NCI-H1092 (cell line): Measurements from ENCODE around the gene TOR4A.
"Not testable (repeated sequence)": the region's sequence is repeated elsewhere in the genome, so short reads cannot be mapped to it uniquely, and the experiment has no call there.

Experiments
- DNase-seq: peaks from one replicate; lab custom pipeline; 2025; lab: John Stamatoyannopoulos, UW

The TOR4A gene

DNA sequence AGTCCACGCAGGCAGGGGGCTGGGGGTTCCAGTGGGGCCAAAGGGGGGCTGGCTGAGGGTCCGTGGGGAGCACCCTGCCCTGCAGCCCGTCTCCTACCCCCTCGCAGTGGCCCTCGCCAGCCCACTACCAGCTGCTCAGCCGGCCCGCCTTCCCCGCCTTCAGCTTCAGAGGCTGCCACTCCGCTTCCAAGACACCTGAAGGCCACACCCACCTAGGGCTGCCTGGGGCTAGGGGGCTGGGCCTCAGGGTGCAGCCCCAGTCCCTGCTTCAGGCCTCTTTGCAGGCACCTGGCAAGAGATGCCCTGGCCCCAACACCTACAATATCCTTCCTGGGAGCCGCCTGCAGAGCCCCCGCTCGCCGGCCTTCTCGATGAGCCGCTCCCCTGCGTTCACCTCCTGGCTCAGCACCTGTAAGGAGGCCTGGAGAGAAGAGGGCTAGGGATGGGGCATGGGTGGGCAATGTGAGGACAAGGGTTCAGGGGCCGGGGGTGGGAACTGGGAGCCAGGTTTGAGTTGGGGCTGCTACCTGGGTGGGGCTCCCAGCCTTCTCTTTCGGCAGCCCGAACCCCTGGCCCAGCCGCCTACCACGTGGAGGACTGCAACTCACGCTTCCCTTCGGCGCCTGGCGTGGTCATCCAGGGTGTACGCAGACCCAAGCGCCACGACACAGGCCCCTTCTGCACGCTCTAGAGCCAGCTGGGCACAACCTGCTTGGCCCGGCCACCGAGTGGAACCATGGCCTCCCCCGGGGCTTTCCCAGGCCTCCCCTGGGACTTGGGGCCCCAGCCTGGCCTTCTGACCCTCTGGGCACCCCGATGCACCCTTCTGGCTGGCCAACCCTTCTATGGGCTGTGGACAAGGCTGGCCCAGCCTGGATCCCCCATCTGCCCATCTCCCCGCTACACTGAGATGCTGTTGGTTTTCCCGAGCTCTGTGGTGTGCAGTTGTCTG is 24.7 kb upstream of the TOR4A start:
- no peak for DNase-seq

DNA sequence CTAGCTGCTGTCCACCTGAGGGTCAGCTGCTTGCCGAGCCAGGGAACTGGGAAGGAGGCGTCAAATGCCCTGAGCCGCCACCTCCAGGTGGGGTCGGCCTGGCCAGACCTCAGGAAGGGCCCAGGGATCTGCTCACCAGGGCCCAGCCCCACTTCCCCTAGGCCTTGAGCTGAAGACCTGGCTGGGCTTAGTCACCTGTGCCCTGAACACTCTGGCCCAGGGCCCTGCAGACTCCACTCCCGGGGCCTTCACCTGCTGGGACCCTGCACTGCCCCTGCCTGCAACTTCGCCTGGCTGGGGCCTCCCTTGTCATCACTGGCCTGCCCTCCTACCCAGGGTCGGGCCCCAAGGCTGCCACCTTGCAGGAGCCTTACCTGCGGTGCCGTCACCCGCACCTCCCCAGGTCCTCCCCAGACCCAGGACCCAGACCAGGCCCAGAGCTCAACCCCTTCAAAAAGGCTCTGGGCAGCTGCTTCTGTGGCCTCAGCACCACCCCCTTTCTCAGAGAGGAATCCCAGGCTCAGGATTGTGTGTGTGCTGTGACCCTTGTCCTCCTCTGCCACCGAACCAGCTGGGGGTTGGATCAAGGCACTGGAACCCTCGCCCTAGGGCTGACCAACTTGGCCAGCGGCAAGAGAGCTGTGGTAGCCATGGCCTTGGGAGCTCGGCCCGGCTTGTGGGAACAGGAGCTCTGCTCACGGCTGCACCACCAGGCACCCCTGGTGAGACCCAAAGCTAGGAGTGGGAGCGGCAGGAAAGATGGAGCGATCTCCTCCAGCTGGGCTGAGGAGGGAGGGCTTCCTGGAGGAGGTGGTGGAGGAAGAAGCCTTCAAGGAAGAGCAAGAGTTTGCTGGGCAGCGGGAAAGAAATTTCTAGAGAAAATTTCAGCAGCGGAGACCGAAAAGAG is 23.6 kb upstream of the TOR4A start:
- no peak for DNase-seq

DNA sequence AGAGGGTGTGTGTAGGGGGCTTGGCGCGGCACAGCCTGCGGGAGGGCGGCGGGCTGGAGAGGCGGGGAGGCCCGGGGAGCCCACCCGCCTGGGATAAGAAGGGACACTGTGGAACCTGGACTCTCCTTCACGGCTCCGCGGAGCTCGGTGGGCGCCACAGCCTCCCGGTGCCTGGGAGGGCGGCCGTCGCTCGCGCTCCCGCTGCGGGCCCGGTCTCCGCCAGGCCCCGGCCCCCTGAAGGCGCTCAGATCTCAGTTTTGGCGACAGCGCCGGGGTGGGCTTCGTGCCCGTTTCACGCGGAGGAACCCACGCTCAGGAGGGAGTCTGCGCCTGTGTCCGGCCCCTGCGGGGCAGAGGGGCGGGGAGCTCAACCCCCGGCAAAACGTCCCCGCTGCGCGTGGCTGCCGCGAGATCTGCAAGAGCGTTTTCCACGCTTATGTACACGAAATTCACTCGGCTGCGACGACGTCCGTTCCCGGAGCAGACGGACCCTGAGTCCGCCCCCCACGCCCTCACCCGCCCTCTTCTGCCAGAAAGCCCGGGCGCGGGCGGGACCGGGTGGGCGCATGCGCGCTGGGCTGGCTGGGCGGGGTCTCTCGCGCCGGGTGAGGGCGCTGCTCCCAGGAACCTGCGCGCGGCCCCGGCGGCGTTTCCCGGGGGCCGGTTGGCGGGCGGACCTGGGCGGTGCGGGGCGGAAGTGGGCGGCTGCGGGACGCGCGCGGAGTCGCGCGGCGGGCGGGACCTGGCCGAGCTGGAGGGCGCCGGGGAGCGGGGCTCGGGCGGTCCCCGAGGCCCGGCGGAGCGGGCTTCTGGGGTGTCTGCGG is 22.7 kb upstream of the TOR4A start, which contains the start of gene NELFB:
NELFB (plus strand) TSS at position 704 of the 824 bp plus-strand sequence.
- peak; percentile 87 for DNase-seq

DNA sequence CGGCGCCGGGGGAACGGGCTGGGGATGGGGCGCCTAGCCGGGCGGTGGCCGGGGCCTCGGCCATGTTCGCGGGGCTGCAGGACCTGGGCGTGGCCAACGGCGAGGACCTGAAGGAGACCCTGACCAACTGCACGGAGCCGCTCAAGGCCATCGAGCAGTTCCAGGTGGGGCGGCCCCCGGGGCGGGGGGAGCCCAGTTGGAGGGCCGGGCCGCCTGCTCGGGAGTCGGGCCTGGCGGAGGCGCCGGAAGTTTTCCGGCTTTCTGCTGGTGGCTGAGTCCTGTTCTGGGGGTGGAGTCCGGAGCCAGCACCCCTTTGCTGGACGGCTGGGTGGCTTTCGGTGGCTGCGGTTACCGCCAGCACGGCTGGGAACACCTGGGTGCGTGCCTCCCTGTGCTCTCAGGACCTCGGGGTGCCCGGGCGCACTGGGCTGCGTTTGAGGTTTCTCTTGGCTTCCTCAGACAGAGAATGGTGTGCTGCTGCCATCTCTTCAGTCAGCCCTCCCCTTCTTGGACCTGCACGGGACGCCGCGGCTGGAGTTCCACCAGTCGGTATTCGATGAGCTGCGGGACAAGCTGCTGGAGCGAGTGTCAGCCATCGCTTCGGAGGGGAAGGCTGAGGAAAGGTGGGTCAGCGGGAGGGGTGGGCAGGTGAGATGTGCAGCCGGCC is 21.9 kb upstream of the TOR4A start:
- no peak for DNase-seq

DNA sequence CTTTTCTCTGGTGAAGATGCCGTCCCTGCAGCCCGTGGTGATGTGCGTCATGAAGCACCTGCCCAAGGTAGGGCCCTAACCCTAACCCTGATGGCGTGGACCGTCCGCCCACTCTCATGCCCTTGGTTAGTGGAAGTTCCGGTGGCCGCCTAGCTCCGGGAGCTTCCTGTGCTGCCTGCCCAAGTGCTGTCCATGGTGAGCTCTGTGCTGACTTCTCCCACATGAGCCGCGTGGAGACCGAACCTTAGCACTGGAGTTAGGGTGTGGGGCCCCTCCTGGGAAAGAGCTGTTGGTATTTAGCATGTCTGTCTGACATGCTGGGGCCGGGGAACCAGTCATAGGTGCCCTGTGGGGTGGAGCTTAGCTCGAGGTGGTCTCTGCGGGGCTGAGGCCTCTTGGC is 21.2 kb upstream of the TOR4A start:
- no peak for DNase-seq

DNA sequence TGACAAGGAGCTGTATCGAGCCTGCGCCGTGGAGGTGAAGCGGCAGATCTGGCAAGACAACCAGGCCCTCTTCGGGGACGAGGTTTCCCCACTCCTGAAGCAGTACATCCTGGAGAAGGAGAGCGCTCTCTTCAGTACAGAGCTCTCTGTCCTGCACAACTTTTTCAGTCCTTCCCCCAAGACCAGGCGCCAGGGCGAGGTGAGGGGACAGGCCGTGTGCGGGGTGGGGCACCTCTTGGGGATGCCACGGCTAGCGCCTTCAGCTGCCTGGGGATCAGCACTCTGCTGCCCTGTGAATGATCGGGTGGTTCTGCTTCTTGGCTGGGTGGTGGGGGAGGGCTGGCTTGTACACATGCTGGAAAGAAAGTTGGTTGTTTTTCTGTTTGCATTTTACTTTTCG is 20.7 kb upstream of the TOR4A start:
- DNase-seq, result no peak

DNA sequence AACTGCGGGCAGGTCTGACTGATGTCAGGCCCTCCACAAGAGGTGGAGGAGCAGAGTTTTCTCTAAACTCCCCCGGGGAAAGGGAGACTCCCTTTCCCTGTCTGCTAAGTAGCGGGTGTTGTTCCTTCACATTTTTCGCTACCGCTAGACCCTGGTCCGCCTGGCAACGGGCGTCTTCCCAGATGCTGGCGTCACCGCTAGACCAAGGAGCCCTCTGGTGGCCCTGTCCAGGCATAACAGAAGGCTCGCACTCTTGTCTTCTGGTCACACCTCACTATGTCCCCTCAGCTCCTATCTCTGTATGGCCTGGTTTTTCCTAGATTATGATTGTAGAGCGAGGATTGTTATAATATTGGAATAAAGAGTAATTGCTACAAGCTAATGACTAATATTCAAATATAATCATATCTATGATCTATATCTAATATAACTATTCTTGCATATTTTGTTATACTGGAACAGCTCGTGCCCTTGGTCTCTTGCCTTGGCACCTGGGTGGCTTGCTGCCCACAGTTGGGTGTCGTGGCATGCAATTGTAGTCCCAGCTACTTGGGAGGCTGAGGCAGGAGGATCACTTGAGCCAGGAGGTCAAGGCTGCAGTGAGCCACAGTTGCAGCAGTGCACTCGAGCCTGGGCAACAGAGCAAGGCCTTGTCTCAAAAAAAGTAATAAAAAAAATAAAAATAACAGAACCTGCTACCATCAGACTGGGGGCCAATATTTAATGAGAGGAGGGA is 15.2 kb upstream of the TOR4A start:
- not testable (repeated sequence) for DNase-seq

DNA sequence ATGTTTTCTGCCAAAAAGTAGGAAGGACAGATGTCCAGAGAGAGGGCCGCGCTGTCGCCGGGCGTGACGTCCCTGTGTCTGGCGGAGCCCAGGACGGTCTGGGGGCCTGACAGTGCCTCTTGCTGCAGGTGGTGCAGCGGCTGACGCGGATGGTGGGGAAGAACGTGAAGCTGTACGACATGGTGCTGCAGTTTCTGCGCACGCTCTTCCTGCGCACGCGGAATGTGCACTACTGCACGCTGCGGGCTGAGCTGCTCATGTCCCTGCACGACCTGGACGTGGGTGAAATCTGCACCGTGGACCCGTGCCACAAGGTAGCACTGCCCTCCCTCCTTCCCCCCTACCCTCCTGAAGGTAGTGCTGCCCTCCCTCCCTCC is 14.6 kb upstream of the TOR4A start:
- no peak for DNase-seq

DNA sequence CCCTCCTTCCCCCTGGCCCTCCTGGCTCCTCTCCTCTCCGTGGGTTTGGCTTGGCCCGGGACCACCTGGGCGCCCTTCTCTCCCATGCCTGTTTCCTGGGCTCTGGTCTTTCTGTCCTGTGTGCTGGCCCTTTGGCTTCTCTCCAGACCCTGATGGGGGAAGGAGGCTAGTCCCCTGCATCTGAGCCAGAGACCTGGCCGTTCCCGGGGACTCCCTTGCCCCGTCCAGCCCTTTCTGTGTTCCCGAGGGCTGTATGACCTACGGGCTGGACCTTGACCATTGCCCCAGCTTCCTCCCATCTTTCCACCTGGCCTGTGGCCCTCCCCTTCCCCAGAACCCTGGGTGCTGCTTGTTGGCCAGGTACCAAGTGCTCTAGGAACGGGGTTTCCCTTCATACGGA is 14.0 kb upstream of the TOR4A start:
- no peak for DNase-seq

DNA sequence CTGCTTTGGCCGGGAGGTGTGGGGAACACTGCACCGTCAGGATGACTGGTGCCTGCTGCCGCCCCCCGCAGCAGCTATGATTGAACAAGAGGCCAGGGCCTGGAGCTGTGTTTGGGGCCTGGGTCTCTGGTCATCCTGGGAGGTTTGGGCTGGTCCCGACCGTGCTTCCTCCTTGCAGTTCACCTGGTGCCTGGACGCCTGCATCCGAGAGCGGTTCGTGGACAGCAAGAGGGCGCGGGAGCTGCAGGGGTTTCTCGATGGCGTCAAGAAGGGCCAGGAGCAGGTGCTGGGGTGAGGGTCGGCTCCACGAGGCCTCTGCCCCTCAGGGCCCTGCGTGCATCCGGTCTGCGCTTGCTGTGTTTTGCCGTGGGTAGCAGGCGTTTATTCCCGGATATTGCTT is 13.5 kb upstream of the TOR4A start:
- no peak for DNase-seq

DNA sequence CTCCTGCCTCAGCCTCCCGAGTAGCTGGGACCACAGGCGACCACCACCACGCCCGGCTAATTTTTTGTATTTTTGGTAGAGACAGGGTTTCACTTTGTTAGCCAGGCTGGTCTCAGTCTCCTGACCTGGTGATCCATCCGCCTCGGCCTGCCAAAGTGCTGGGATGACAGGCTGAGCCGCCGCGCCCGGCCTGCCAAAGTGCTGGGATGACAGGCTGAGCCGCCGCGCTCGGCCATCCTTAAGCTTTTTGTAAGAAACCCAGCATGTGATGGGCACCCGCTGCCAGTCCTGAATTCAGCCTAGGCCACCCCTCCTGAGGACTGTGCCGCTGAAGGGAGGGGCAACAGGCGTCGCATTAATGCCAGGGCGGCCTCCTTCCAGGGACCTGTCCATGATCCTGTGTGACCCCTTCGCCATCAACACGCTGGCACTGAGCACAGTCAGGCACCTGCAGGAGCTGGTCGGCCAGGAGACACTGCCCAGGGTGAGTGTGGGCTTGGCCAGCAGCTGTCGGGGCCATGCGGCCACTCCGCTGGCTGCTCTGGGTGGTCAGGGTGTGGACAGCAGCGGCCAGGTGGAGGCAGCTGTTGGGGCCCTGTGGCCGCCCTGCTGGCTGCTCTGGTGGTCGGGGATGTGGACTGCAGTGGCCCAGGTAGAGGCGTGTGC is 11.9 kb upstream of the TOR4A start:
- DNase-seq, result no peak

DNA sequence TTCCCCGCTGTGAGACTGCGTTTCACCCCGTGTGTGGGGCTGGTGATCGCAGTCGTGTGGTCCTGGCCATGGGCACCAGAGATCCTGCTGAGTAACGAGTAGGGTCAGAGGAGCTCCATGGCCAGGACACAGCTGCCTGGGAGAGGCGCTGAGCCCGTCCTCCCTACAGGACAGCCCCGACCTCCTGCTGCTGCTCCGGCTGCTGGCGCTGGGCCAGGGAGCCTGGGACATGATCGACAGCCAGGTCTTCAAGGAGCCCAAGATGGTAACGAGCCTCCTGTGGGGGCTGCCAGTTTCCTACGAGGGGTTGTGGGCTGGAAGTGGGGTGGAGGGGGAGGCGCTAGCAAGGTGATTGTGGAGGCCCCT is 11.4 kb upstream of the TOR4A start:
- no peak for DNase-seq

DNA sequence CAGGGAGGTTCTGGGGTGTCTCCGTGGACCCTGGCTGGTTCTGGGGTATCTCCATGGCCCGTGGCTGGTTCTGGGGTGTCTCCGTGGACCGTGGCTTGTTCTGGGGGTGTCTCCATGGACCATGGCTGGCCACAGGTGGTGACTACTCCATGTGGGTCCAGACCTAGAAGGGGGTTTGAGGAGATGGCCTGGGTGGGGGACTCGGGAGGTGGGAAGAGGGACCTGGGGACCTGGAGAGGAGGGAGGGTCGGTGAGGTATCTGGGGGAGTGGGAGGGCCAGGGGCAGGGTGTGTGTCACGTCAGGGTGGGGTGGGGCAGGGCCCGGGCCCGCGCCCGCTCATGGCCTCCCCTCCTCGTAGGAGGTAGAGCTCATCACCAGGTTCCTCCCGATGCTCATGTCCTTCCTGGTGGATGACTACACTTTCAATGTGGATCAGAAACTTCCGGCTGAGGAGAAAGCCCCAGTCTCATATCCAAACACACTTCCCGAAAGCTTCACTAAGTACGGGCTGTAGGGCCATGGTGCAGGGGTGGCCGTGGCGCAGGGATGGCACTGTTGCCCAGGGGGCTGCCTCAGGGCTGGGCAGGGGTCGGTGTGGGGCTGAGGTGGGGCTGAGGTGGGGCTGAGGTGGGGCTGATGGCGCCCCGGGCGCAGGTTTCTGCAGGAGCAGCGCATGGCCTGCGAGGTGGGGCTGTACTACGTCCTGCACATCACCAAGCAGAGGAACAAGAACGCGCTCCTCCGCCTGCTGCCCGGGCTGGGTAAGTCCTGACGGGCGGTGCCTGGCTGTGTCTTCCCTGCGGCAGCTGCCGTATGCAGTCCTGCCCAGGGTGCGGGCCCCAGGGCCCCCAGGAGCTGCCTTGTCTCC is 10.7 kb upstream of the TOR4A start:
- DNase-seq, result no peak

DNA sequence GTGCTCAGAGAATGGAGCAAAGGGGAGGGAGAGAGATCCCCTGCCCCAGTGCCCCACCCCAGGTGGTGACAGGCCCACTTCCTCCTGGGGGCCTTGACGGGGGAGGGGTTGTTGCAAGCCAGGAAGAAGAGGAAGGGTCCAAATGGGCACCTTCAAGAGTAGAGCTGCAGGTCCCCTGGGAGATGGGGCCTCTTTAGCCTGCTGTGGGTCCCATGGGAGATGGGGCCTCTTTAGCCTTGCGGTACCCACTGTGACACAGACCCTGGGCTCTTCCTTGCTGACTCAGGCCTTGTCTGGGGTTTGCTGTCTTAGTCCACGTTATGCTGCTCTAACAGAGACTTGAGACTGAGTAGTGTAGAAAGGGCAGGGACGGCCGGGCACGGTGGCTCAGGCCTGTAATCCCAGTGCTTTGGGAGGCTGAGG is 9.6 kb upstream of the TOR4A start:
- DNase-seq, result no peak

DNA sequence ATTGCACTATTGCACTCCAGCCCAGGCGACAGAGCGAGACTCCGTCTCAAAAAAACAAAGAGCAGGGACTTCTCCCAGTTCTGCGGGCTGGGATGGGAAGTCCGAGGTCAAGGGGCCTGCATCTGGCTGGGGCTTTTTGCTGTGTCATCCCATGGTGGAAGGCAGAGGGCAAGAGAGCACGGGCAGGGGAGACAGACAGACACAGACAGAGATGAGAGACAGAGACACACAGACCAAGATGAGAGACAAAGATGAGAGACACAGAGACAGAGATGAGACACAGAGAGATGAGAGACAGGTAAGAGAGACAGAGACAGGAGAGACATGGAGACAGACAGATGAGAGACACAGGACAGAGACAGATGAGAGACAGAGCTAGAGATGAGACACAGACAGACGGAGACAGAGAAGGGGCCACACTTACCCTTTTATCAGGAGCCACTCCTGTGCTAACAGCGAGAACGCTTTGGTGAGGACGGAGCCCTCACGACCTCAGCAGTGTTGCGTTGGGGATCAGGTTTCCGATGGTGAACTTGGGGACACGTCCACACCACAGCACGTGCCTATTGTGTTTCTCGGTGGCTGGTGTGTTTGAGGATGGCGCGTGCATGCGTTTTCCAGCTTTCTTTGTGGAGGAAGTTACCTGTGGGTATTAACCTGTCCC is 8.9 kb upstream of the TOR4A start:
- DNase-seq, result no peak

DNA sequence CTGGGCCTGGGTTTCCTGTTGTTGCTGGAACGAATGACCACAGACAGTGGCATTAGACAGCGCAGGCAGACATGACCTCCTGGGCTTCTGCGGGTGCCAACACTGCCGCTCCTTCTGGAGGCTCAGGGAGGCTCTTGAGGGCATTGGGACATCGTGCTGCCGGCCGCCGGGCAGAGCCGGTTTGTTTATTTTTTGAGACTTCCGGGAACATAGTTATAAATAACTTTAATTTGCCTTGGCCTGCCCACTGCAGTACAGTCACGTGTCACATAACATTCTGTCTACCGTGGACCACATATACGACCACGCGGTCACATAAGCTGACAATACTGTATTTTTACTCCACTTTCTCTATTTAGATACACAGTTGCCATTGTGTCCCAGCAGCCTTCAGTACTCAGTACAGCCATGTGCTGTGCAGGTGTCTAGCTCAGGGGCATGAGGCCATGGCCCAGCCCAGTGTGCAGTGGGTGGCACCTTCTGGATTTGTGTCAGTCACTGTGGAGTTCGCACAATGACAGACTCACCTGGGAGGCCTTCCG is 8.2 kb upstream of the TOR4A start:
- DNase-seq, result no peak

DNA sequence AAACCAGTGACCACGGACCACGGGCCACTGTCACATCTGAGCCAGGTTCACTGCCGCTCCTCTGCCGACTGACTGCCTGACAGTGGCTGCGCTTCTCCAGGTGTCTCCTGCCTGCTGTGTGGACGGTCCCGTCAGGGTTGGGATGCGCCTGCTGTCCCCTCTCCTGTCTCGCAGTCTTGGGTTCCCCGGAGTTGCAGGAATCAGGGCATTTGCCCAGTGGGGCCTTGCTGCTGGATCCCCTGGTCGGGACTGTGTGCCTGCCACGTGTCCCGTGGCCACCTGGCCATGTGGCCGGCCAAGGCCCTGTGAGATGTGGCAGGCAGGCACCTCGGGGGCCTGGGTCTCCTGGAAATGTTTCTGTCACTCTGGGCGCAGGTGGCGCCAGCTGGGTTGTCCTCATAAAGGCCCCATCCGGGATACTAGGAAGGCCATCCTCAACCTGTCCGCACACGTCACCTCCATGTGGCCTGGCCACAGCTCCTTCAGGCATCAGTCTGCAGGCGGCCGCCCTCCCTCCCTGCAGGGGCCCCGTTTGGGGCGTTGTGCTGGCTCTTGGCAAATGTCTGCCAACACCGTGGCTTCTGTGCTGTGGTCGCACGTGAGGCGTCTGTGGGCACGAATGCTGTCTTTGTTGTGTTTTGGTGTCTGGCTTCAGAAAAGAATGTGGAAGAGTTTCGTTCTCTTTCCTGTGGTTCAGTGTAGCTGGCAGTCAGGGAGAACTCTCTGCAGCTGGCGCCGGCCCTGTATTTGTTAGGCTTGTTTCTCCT is 6.4 kb upstream of the TOR4A start:
- no peak for DNase-seq

DNA sequence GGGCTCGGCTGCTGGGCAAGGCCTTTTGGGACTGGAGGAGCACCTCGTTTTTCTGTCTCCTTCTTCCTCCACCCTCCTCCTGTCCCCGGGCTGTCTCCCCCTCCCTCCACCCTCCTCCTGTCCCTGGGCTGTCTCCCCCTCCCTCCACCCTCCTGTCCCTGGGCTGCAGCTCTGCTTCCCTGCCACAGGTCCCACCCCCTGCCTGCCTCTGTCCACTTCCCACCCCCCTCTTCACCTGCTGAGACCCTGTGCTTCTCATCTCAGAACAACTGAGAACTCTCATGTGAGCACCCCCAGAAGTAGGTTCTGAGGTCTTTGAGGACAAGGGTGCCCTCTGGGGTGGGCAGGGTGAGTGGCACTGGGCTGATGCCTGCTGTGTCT is 5.8 kb upstream of the TOR4A start:
- no peak for DNase-seq
